H9 (cell line): Measurements from ENCODE around the gene AP2A1. TPM values are rescaled to one million over a fixed set of nuclear protein-coding genes. Genes with fewer than 3 reads are reported as not detected.

Source experiments
- DNase-seq: peaks from one replicate; pipeline ENCODE4 v3.0.0-alpha.2; 2017
- H2AFZ ChIP-seq: one replicate; pipeline ENCODE4 v1.6.1; 2013; ENCODE audit warnings: mild to moderate bottlenecking, low read length, control low read depth, moderate library complexity
- H2AK5ac ChIP-seq: 2 replicates; pipeline ENCODE4 v1.6.1; 2013; ENCODE audit warnings: low read length, control low read depth, mixed read lengths; ENCODE audit not compliant: insufficient read length
- H2BK120ac ChIP-seq: one replicate; pipeline ENCODE4 v1.6.1; 2013; ENCODE audit warnings: low read depth, mild to moderate bottlenecking, low read length, control low read depth, inconsistent platforms; ENCODE audit not compliant: poor library complexity, severe bottlenecking
- H2BK12ac ChIP-seq: 2 replicates; pipeline ENCODE4 v1.6.1; 2013; ENCODE audit warnings: low read length, control low read depth, mixed read lengths, low read depth; ENCODE audit not compliant: insufficient read length
- H2BK15ac ChIP-seq: 2 replicates; pipeline ENCODE4 v1.6.1; 2013; ENCODE audit warnings: low read depth, low read length, control low read depth
- H2BK20ac ChIP-seq: one replicate; pipeline ENCODE4 v1.6.1; 2013; ENCODE audit warnings: low read depth, mild to moderate bottlenecking, low read length, control low read depth, inconsistent platforms; ENCODE audit not compliant: poor library complexity, severe bottlenecking
- H2BK5ac ChIP-seq: 2 replicates; pipeline ENCODE4 v1.6.1; 2013; ENCODE audit warnings: low read length, control low read depth, mixed read lengths; ENCODE audit not compliant: insufficient read length
- H3K14ac ChIP-seq: 2 replicates; pipeline ENCODE4 v1.6.1; 2013; ENCODE audit warnings: low read length, control low read depth; ENCODE audit not compliant: insufficient read depth
- H3K18ac ChIP-seq: 2 replicates; pipeline ENCODE4 v1.6.1; 2013; ENCODE audit warnings: low read depth, mild to moderate bottlenecking, mixed read lengths, low read length, control low read depth; ENCODE audit not compliant: insufficient read length
- H3K23ac ChIP-seq: 2 replicates; pipeline ENCODE4 v1.6.1; 2013; ENCODE audit warnings: low read length, control low read depth, mixed read lengths, low read depth; ENCODE audit not compliant: insufficient read length
- H3K23me2 ChIP-seq: 2 replicates; pipeline ENCODE4 v1.6.1; 2013; ENCODE audit warnings: low read depth, mild to moderate bottlenecking, mixed read lengths, low read length, control low read depth; ENCODE audit not compliant: insufficient read length, poor library complexity, severe bottlenecking
- H3K27ac ChIP-seq: 2 replicates; pipeline ENCODE4 v1.5.1; 2013; ENCODE audit warnings: low read length, control low read depth, mixed read lengths, low read depth; ENCODE audit not compliant: insufficient read length
- H3K27me3 ChIP-seq: 2 replicates; pipeline ENCODE4 v1.6.1; 2013; ENCODE audit warnings: low read length, control low read depth, inconsistent platforms; ENCODE audit not compliant: insufficient read depth
- H3K4ac ChIP-seq: 2 replicates; pipeline ENCODE4 v1.6.1; 2013; ENCODE audit warnings: low read depth, mild to moderate bottlenecking, control low read depth, inconsistent platforms, low read length, moderate library complexity
- H3K4me1 ChIP-seq: 2 replicates; pipeline ENCODE4 v1.6.1; 2013; ENCODE audit warnings: low read length, control low read depth, inconsistent platforms; ENCODE audit not compliant: insufficient read depth
- H3K4me2 ChIP-seq: 2 replicates; pipeline ENCODE4 v1.6.1; 2013; ENCODE audit warnings: low read length, control low read depth, mixed read lengths; ENCODE audit not compliant: insufficient read length, insufficient read depth
- H3K56ac ChIP-seq: 2 replicates; pipeline ENCODE4 v1.6.1; 2013; ENCODE audit warnings: low read depth, mild to moderate bottlenecking, mixed read lengths, low read length, control low read depth; ENCODE audit not compliant: insufficient read length
- H3K79me1 ChIP-seq: 2 replicates; pipeline ENCODE4 v1.6.1; 2013; ENCODE audit warnings: low read depth, mild to moderate bottlenecking, moderate library complexity, low read length, control low read depth, inconsistent platforms; ENCODE audit not compliant: insufficient read depth, poor library complexity, severe bottlenecking
- H3K79me2 ChIP-seq: 2 replicates; pipeline ENCODE4 v1.6.1; 2013; ENCODE audit warnings: low read length, control low read depth, inconsistent platforms; ENCODE audit not compliant: insufficient read depth
- H3K9ac ChIP-seq: 2 replicates; pipeline ENCODE4 v1.6.1; 2013; ENCODE audit warnings: low read length, control low read depth, mixed read lengths; ENCODE audit not compliant: insufficient read length; ENCODE audit errors: extremely low read depth
- H3K9me3 ChIP-seq: one replicate; pipeline ENCODE4 v1.6.1; 2013; ENCODE audit warnings: low read depth, low read length, inconsistent platforms; ENCODE audit not compliant: control insufficient read depth
- H3T11ph ChIP-seq: one replicate; pipeline ENCODE4 v1.6.1; 2013; ENCODE audit warnings: mild to moderate bottlenecking, low read length, control low read depth, inconsistent platforms
- H4K20me1 ChIP-seq: one replicate; pipeline ENCODE4 v1.6.1; 2013; ENCODE audit not compliant: control insufficient read depth, insufficient read length, insufficient read depth
- H4K5ac ChIP-seq: 2 replicates; pipeline ENCODE4 v1.6.1; 2013; ENCODE audit warnings: low read depth, mild to moderate bottlenecking, mixed read lengths, low read length, control low read depth; ENCODE audit not compliant: insufficient read length
- H4K8ac ChIP-seq: replicated peaks from 2 replicates; pipeline ENCODE4 v1.6.1; 2013; ENCODE audit warnings: low read length, control low read depth, mixed read lengths, low read depth; ENCODE audit not compliant: insufficient read length
- H4K91ac ChIP-seq: 2 replicates; pipeline ENCODE4 v1.6.1; 2013; ENCODE audit warnings: low read depth, mild to moderate bottlenecking, moderate library complexity, mixed read lengths, low read length, control low read depth; ENCODE audit not compliant: insufficient read length
- H3K27ac Mint-ChIP-seq, 3 experiments: 2 replicates in 2 of 3; 3 replicates in 1 of 3; pipeline ENCODE4 v1.8.0; 2020 to 2021; ENCODE audit warnings: mixed read lengths in 3 of 3, mild to moderate bottlenecking in 1 of 3, moderate library complexity in 1 of 3
- H3K27me3 Mint-ChIP-seq: 2 replicates; pipeline ENCODE4 v1.8.0; 2021; ENCODE audit warnings: low read depth, mild to moderate bottlenecking, moderate library complexity, mixed read lengths
- H3K36me3 Mint-ChIP-seq, 3 experiments: 2 replicates in 2 of 3; 3 replicates in 1 of 3; pipeline ENCODE4 v1.8.0; 2020 to 2021; ENCODE audit warnings: low read depth in 3 of 3, mixed read lengths in 3 of 3; ENCODE audit not compliant: insufficient read depth in 1 of 3
- H3K4me1 Mint-ChIP-seq, 2 experiments: 2 replicates each; pipeline ENCODE4 v1.8.0; 2020; ENCODE audit warnings: mixed read lengths in 2 of 2
- H3K4me3 Mint-ChIP-seq, 2 experiments: 2 replicates in 1 of 2; 3 replicates in 1 of 2; pipeline ENCODE4 v1.8.0; 2020 to 2021; ENCODE audit warnings: mild to moderate bottlenecking in 2 of 2, mixed read lengths in 2 of 2, moderate library complexity in 1 of 2
- H3K9me3 Mint-ChIP-seq, 2 experiments: 2 replicates in 1 of 2; 3 replicates in 1 of 2; pipeline ENCODE4 v1.8.0; 2020; ENCODE audit warnings: mild to moderate bottlenecking in 2 of 2, mixed read lengths in 2 of 2, moderate library complexity in 1 of 2
- WGBS: extraction: QIAGEN DNeasy Blood & Tissue Kit; methylation state at CpG from one replicate; pipeline ENCODE4 v1.1.7; 2013; ENCODE audit warnings: missing lambda C conversion rate, low lambda C conversion rate, mixed read lengths; ENCODE audit not compliant: insufficient read length; ENCODE audit errors: extremely low coverage; 5-methylcytosine and 5-hydroxymethylcytosine counted together
- total RNA-seq: library from RNA; stranded (reverse); gene quantifications from 2 replicates; pipeline ENCODE4 v1.2.1, GENCODE V29; 2021
- TF ChIP-seq, protein P1 (sequence below): fragments of 200-600 bp; sonication (generic); conservative IDR thresholded peaks from 3 replicates; pipeline ENCODE4 v1.8.0; 2021; ENCODE audit warnings: antibody characterized with exemption, mild to moderate bottlenecking

Gene AP2A1
- total RNA-seq, 1 experiment from 2014 or later: 108 TPM

DNA sequence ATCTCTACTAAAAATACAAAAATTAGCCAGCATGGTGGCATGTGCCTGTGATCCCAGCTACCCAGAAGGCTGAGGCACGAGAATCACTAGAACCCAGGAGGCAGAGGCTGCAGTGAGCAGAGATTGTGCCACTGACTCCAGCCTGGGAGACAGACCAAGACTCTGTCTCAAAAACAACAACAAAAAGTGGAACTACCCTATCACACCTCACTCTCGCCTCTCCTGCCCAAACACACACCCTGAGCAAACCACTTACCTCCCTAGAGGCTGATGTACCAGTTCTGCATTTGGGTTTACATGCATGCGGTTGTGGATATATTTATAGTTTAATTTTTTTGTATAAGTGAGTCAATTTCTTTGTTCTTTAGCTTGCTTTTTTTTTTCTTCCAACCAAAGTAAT is 76.5 kb downstream of the AP2A1 start:
- DNase-seq: no peak
- H3K4me2 ChIP-seq: no peak overlapping the region
- no peaks in the 10 kb centered on the region for H3K23me2 ChIP-seq
- no peaks in the 10 kb centered on the region for H3K9me3 ChIP-seq
- H3K4me1 ChIP-seq: no peaks in the 10 kb centered on the region
- H4K20me1 ChIP-seq: no peaks in the 10 kb centered on the region
- no peak overlapping the region for H3K23ac ChIP-seq
- Mint-ChIP-seq H3K9me3 (no peaks in the 10 kb centered on the region), H3K36me3 (peaks cover 2 to 26% (median 25%) of the 10 kb centered on the region in 3 experiments; a peak in 6 of 7 replicates), H3K4me3 (no peak overlapping the region), H3K4me1 (peaks cover 0 to 5% of the 10 kb centered on the region in 2 experiments; a peak in 2 of 4 replicates), H3K27me3 (peaks cover 1% of the 10 kb centered on the region), H3K27ac (no peak overlapping the region)
- H3K27me3 ChIP-seq: no peaks in the 10 kb centered on the region
- H4K8ac ChIP-seq: no peak overlapping the region
- no peak overlapping the region for H2BK120ac ChIP-seq
- no peak overlapping the region for H3K56ac ChIP-seq
- no CpG with 5 or more reads among the region's 3 CpGs for WGBS
- H3K79me2 ChIP-seq: no peaks in the 10 kb centered on the region
- H2BK20ac ChIP-seq: no peak overlapping the region
- no peak overlapping the region for H4K91ac ChIP-seq
- no peak overlapping the region for H2AK5ac ChIP-seq
- no peak overlapping the region for H2BK12ac ChIP-seq
- H2BK15ac ChIP-seq: no peak overlapping the region
- H3K79me1 ChIP-seq: no peaks in the 10 kb centered on the region
- H2AFZ ChIP-seq: no peak overlapping the region
- H3K4ac ChIP-seq: no peak overlapping the region
- H3K9ac ChIP-seq: no peak overlapping the region
- TF ChIP-seq, protein P1, sequence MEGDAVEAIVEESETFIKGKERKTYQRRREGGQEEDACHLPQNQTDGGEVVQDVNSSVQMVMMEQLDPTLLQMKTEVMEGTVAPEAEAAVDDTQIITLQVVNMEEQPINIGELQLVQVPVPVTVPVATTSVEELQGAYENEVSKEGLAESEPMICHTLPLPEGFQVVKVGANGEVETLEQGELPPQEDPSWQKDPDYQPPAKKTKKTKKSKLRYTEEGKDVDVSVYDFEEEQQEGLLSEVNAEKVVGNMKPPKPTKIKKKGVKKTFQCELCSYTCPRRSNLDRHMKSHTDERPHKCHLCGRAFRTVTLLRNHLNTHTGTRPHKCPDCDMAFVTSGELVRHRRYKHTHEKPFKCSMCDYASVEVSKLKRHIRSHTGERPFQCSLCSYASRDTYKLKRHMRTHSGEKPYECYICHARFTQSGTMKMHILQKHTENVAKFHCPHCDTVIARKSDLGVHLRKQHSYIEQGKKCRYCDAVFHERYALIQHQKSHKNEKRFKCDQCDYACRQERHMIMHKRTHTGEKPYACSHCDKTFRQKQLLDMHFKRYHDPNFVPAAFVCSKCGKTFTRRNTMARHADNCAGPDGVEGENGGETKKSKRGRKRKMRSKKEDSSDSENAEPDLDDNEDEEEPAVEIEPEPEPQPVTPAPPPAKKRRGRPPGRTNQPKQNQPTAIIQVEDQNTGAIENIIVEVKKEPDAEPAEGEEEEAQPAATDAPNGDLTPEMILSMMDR: no peak
- H3K18ac ChIP-seq: no peak overlapping the region
- no peak overlapping the region for H4K5ac ChIP-seq
- no peak overlapping the region for H3K27ac ChIP-seq
- H3T11ph ChIP-seq: no peak overlapping the region
- no peak overlapping the region for H2BK5ac ChIP-seq
- H3K14ac ChIP-seq: no peak overlapping the region
